Effector CD8-positive, alpha-beta T cell (primary cell): ENCODE results near the gene ASB10.

ENCODE experiments used
- DNase-seq: peaks from one replicate; lab custom pipeline; 2025; lab: John Stamatoyannopoulos, UW

Gene ASB10

GRCh38 chr7:151166629-151167196 is 20.3 kb downstream of the ASB10 start:
- DNase-seq, result no peak

GRCh38 chr7:151161757-151162156 is 25.3 kb downstream of the ASB10 start:
- no peak for DNase-seq

- no peak for DNase-seq
These were observed 29.3 kb downstream of the ASB10 start for GRCh38 chr7:151157645-151158329.

GRCh38 chr7:151152643-151153513 is 34.2 kb downstream of the ASB10 start:
- DNase-seq, result no peak

- DNase-seq, result no peak
These were observed 36.7 kb downstream of the ASB10 start for GRCh38 chr7:151150388-151150787.

- DNase-seq, result no peak
These were observed 38.5 kb downstream of the ASB10 start for GRCh38 chr7:151148319-151149259.

- DNase-seq, result no peak
These were observed 40.3 kb downstream of the ASB10 start for GRCh38 chr7:151146761-151147160.

- DNase-seq, result no peak
These were observed 42.7 kb downstream of the ASB10 start for GRCh38 chr7:151144387-151144786.

- DNase-seq, result no peak
These were observed 43.6 kb downstream of the ASB10 start for GRCh38 chr7:151143261-151144015.

GRCh38 chr7:151142686-151143040 is 44.4 kb downstream of the ASB10 start:
- DNase-seq, result no peak

- DNase-seq, result no peak
These were observed 45.0 kb downstream of the ASB10 start for GRCh38 chr7:151141855-151142685.

GRCh38 chr7:151141311-151141854 is 45.7 kb downstream of the ASB10 start:
- no peak for DNase-seq

- no peak for DNase-seq
These were observed 46.2 kb downstream of the ASB10 start for GRCh38 chr7:151140826-151141225.

GRCh38 chr7:151139791-151140190 is 47.3 kb downstream of the ASB10 start:
- no peak for DNase-seq

- no peak for DNase-seq
These were observed 47.8 kb downstream of the ASB10 start for GRCh38 chr7:151139071-151139790.

GRCh38 chr7:151138153-151138851 is 48.7 kb downstream of the ASB10 start:
- no peak for DNase-seq

GRCh38 chr7:151137791-151138152 is 49.3 kb downstream of the ASB10 start:
- DNase-seq, result no peak

GRCh38 chr7:151137076-151137675 is 49.9 kb downstream of the ASB10 start:
- DNase-seq, result no peak
